GM19035 (cell line): ENCODE results near the gene KRT15.

ENCODE experiments used
- ATAC-seq: cut with Tn5 transposase; IDR thresholded peaks from one replicate; pipeline ENCODE4 v1.9.1; 2021; ENCODE audit not compliant: unreplicated experiment

The KRT15 gene

GRCh38 chr17:41518789-41519449, at the start of gene KRT15:
Gene KRT15 (minus strand): TSS chr17:41518890. CDS start chr17:41518827, 63 bp downstream.
- no peak for ATAC-seq

GRCh38 chr17:41567317-41567716, 48.6 kb upstream of the KRT15 start:
- ATAC-seq = no peak

- no peak for ATAC-seq
Observed at GRCh38 chr17:41565338-41565737, 46.6 kb upstream of the KRT15 start.

- ATAC-seq = no peak
Observed at GRCh38 chr17:41563607-41564170, 45.0 kb upstream of the KRT15 start.

GRCh38 chr17:41561554-41561953, 42.9 kb upstream of the KRT15 start:
- no peak for ATAC-seq

GRCh38 chr17:41559548-41559947, 40.9 kb upstream of the KRT15 start:
- ATAC-seq = no peak

- ATAC-seq = no peak
Observed at GRCh38 chr17:41556931-41557330, 38.2 kb upstream of the KRT15 start.

- ATAC-seq = no peak
Observed at GRCh38 chr17:41556306-41556705, 37.6 kb upstream of the KRT15 start.

GRCh38 chr17:41555105-41555887, 36.6 kb upstream of the KRT15 start:
- no peak for ATAC-seq

GRCh38 chr17:41553987-41554680, 35.4 kb upstream of the KRT15 start:
- no peak for ATAC-seq

- ATAC-seq = no peak
Observed at GRCh38 chr17:41553176-41553575, 34.5 kb upstream of the KRT15 start.

- ATAC-seq = no peak
Observed at GRCh38 chr17:41552455-41552854, 33.8 kb upstream of the KRT15 start.

GRCh38 chr17:41551365-41551764, 32.7 kb upstream of the KRT15 start:
- ATAC-seq = no peak

GRCh38 chr17:41549596-41550039, 30.9 kb upstream of the KRT15 start:
- no peak for ATAC-seq

GRCh38 chr17:41548844-41549595, 30.3 kb upstream of the KRT15 start:
- no peak for ATAC-seq

- ATAC-seq = no peak
Observed at GRCh38 chr17:41547921-41548843, 29.5 kb upstream of the KRT15 start.

- no peak for ATAC-seq
Observed at GRCh38 chr17:41547378-41547841, 28.7 kb upstream of the KRT15 start.

- ATAC-seq = no peak
Observed at GRCh38 chr17:41546819-41547218, 28.1 kb upstream of the KRT15 start.

- no peak for ATAC-seq
Observed at GRCh38 chr17:41545829-41546410, 27.2 kb upstream of the KRT15 start.
